GM12872 (cell line): ENCODE measurements around the gene PRODH.

Experiments used
- CTCF ChIP-seq: IDR thresholded peaks from 3 replicates; pipeline ENCODE4 v1.5.1; 2011; ENCODE audit warnings: low read depth, mild to moderate bottlenecking, low read length, moderate library complexity; ENCODE audit not compliant: insufficient read depth

Gene PRODH

GRCh38 chr22:18954303-18954989 is 18.4 kb upstream of the PRODH start:
- peak; percentile 82 for TF ChIP-seq CTCF

GRCh38 chr22:18952022-18952421 is 15.9 kb upstream of the PRODH start:
- TF ChIP-seq CTCF, result no peak

GRCh38 chr22:18950141-18950540 is 14.0 kb upstream of the PRODH start:
- TF ChIP-seq CTCF, result no peak

- TF ChIP-seq CTCF, result no peak
Observed at GRCh38 chr22:18947905-18948304, 11.8 kb upstream of the PRODH start.

GRCh38 chr22:18933914-18934313 is 2.2 kb downstream of the PRODH start:
- no peak for TF ChIP-seq CTCF

GRCh38 chr22:18931905-18932652 is 4.0 kb downstream of the PRODH start:
- no peak for TF ChIP-seq CTCF

- TF ChIP-seq CTCF, result no peak
Observed at GRCh38 chr22:18929459-18929858, 6.6 kb downstream of the PRODH start.
